HG03565 (cell line): Measurements from ENCODE around the gene YY2.
"Not testable (repeated sequence)": the region's sequence is repeated elsewhere in the genome, so short reads cannot be mapped to it uniquely, and the experiment has no call there.

Experiments
- ATAC-seq: cut with Tn5 transposase; IDR thresholded peaks from one replicate; pipeline ENCODE4 v1.9.1; 2021; ENCODE audit warnings: mild to moderate bottlenecking, moderate library complexity; ENCODE audit not compliant: unreplicated experiment

The YY2 gene

GRCh38 chrX:21855937-21856415 lies at the start of gene YY2:
YY2 (plus strand) TSS chrX:21855987; CDS start chrX:21856485, 498 bp downstream.
- ATAC-seq, result no peak

- ATAC-seq, result no peak
Observed at GRCh38 chrX:21806691-21807090, 49.1 kb upstream of the YY2 start.

GRCh38 chrX:21811832-21812231 lies 44.0 kb upstream of the YY2 start:
- no peak for ATAC-seq

- ATAC-seq, result no peak
Observed at GRCh38 chrX:21812628-21813027, 43.2 kb upstream of the YY2 start.

GRCh38 chrX:21813612-21814368 lies 42.0 kb upstream of the YY2 start:
- ATAC-seq, result no peak

GRCh38 chrX:21816136-21816535 lies 39.7 kb upstream of the YY2 start:
- ATAC-seq, result no peak

- not testable (repeated sequence) for ATAC-seq
Observed at GRCh38 chrX:21820170-21820569, 35.6 kb upstream of the YY2 start.

- ATAC-seq, result no peak
Observed at GRCh38 chrX:21821875-21822274, 33.9 kb upstream of the YY2 start.

GRCh38 chrX:21831496-21831895 lies 24.3 kb upstream of the YY2 start:
- ATAC-seq, result no peak

- ATAC-seq, result no peak
Observed at GRCh38 chrX:21837056-21837455, 18.7 kb upstream of the YY2 start.

- ATAC-seq, result peak; percentile 9
Observed at GRCh38 chrX:21838937-21839333, 16.9 kb upstream of the YY2 start.

- ATAC-seq, result peak; percentile 77
Observed at GRCh38 chrX:21839334-21840192, 16.2 kb upstream of the YY2 start, which contains the start of gene MBTPS2. MBTPS2 (plus strand) TSS chrX:21839617; CDS start chrX:21839735, 118 bp downstream.

- peak; percentile 25 for ATAC-seq
Observed at GRCh38 chrX:21840193-21840545, 15.6 kb upstream of the YY2 start.

- ATAC-seq, result no peak
Observed at GRCh38 chrX:21843179-21843578, 12.6 kb upstream of the YY2 start.

GRCh38 chrX:21845096-21845495 lies 10.7 kb upstream of the YY2 start:
- ATAC-seq, result no peak

- ATAC-seq, result no peak
Observed at GRCh38 chrX:21847342-21847741, 8.4 kb upstream of the YY2 start.

- ATAC-seq, result no peak
Observed at GRCh38 chrX:21853578-21853977, 2.2 kb upstream of the YY2 start.

GRCh38 chrX:21856504-21856903 lies 717 bp downstream of the YY2 start:
- ATAC-seq, result no peak

- ATAC-seq, result no peak
Observed at GRCh38 chrX:21863241-21863640, 7.5 kb downstream of the YY2 start.

- ATAC-seq, result no peak
Observed at GRCh38 chrX:21865436-21865835, 9.6 kb downstream of the YY2 start.

GRCh38 chrX:21870494-21870893 lies 14.7 kb downstream of the YY2 start:
- ATAC-seq, result no peak
